ENCODE measurements around the gene FANCL.

GRCh38 chr2:58138396-58139030 lies 102.6 kb downstream of the FANCL start:
- TF ChIP-seq, protein P1, sequence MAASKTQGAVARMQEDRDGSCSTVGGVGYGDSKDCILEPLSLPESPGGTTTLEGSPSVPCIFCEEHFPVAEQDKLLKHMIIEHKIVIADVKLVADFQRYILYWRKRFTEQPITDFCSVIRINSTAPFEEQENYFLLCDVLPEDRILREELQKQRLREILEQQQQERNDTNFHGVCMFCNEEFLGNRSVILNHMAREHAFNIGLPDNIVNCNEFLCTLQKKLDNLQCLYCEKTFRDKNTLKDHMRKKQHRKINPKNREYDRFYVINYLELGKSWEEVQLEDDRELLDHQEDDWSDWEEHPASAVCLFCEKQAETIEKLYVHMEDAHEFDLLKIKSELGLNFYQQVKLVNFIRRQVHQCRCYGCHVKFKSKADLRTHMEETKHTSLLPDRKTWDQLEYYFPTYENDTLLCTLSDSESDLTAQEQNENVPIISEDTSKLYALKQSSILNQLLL (CRISPR knock-in tag; IDR thresholded peaks at IDR 0.05; ENCODE audit: borderline replicate concordance) = no peak
- TF ChIP-seq JUN (IDR thresholded peaks at IDR 0.05; ENCODE audit: borderline replicate concordance, low read depth, low read length) = no peak
- TF ChIP-seq JUN (CRISPR knock-in tag; IDR thresholded peaks at IDR 0.05; ENCODE audit: borderline replicate concordance) = no peak
- TF ChIP-seq MCM5 (IDR thresholded peaks at IDR 0.05; ENCODE audit: low read depth) = no peak
- no peak for TF ChIP-seq CTCF (IDR thresholded peaks at IDR 0.05 in 2 of 3, conservative IDR thresholded peaks at IDR 0.05 in 1 of 3; ENCODE audit: insufficient read depth in 2 of 3, low read depth in 1 of 3, low read length in 3 of 3)
- TF ChIP-seq TEAD4 (IDR thresholded peaks at IDR 0.05; ENCODE audit: low read length) = no peak
- no peak for TF ChIP-seq TEAD4 (CRISPR knock-in tag; IDR thresholded peaks at IDR 0.05; ENCODE audit: borderline replicate concordance)

Measured in K562 (cell line).